Activated CD4-positive, alpha-beta memory T cell treated with anti-CD3 and anti-CD28 coated beads for 36 hours (primary cell): ENCODE results near the gene ITGA5. TPM values are rescaled to one million over a fixed set of nuclear protein-coding genes. Genes with fewer than 3 reads are reported as not detected.
A peak's percentile ranks its signal among the peaks of the same experiment; 100 is the strongest.

ENCODE experiments used
- CTCF ChIA-PET: fragments of 350-600 bp; sonication (Branson Sonifier 250); formaldehyde crosslinking; loops from one replicate; lab custom pipeline; 2021; ENCODE audit warnings: antibody characterized with exemption, inconsistent platforms; lab: Charles Lee
- POLR2A ChIA-PET: fragments of 350-600 bp; sonication (Branson Sonifier 250); formaldehyde crosslinking; loops from one replicate; lab custom pipeline; 2021; ENCODE audit warnings: antibody characterized with exemption; lab: Charles Lee
- DNase-seq: peaks from one replicate; pipeline ENCODE4 v3.0.0-alpha.2; 2020
- H3K27ac Mint-ChIP-seq: one replicate; pipeline ENCODE4 v1.8.0; 2021; ENCODE audit warnings: mixed read lengths
- H3K27me3 Mint-ChIP-seq: one replicate; pipeline ENCODE4 v1.8.0; 2021; ENCODE audit warnings: mixed read lengths
- H3K36me3 Mint-ChIP-seq: one replicate; pipeline ENCODE4 v1.8.0; 2021; ENCODE audit warnings: mixed read lengths
- H3K4me1 Mint-ChIP-seq: one replicate; pipeline ENCODE4 v1.8.0; 2021; ENCODE audit warnings: low read depth, mixed read lengths
- H3K4me3 Mint-ChIP-seq: one replicate; pipeline ENCODE4 v1.8.0; 2021; ENCODE audit warnings: mild to moderate bottlenecking, mixed read lengths
- H3K9me3 Mint-ChIP-seq: one replicate; pipeline ENCODE4 v1.8.0; 2021; ENCODE audit warnings: mixed read lengths
- intact Hi-C: fragments of 100-400 bp; cut with micrococcal nuclease; formaldehyde crosslinking; loops from one replicate; pipeline ENCODE4 v1.15.1; 2023
- total RNA-seq, 2 experiments: library from RNA; stranded (reverse); gene quantifications; one replicate each; pipeline ENCODE4 v1.2.3, GENCODE V29; 2021

The ITGA5 gene
- total RNA-seq, 2 experiments from 2014 or later, result 33.8 to 34.9 TPM

GRCh38 chr12:54409267-54409666, 9.8 kb downstream of the ITGA5 start:
- intact Hi-C loops, result no loop called here

GRCh38 chr12:54407183-54407905, 11.7 kb downstream of the ITGA5 start:
- ChIA-PET POLR2A (no interaction called here), CTCF (interaction anchor here (1.0 to 14.5 kb wide), 3 partner anchors 6 to 32 kb away, joined by 3 to 319 read pairs (median 5); no protein-coding TSS in a partner anchor)
- no peak overlapping the region for H3K4me3 Mint-ChIP-seq
- H3K4me1 Mint-ChIP-seq, result peaks cover 29% of the 10 kb centered on the region
- intact Hi-C loops, result no loop called here
- H3K9me3 Mint-ChIP-seq, result no peaks in the 10 kb centered on the region
- H3K36me3 Mint-ChIP-seq, result peaks cover 39% of the 10 kb centered on the region
- no peak overlapping the region for H3K27ac Mint-ChIP-seq
- DNase-seq, result no peak
- H3K27me3 Mint-ChIP-seq, result no peaks in the 10 kb centered on the region

More at GRCh38 chr12:54409267-54409666, 9.8 kb downstream of the ITGA5 start:
- CTCF ChIA-PET, result interaction anchor here (0.6 to 14.5 kb wide), 3 partner anchors 8 to 118 kb away, joined by 3 to 319 read pairs (median 7); no protein-coding TSS in a partner anchor
- peaks cover 48% of the 10 kb centered on the region for H3K4me1 Mint-ChIP-seq
- no peaks in the 10 kb centered on the region for H3K27me3 Mint-ChIP-seq
- peaks cover 25% of the 10 kb centered on the region for H3K36me3 Mint-ChIP-seq
- no peak overlapping the region for H3K4me3 Mint-ChIP-seq
- H3K27ac Mint-ChIP-seq, result no peak overlapping the region
- POLR2A ChIA-PET, result no interaction called here
- H3K9me3 Mint-ChIP-seq, result no peaks in the 10 kb centered on the region
- no peak for DNase-seq

DNA sequence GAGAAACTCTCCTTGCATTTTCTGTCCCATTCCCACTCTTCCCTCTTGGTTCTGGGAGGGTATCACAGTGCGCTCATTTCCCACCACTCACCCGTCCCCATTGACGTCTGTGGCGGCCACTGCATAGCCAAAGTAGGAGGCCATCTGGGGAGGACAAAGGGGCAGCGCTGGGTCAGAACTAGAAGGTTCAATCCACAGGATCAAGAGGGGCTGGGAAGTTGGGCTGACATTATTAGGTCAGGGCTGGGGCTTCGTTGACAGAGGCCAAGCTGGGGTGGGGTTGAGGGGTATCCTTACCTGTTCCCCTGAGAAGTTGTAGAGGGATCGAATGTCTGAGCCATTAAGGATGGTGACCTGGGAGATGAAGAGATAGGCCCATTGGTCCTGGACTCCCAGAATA, 13.5 kb downstream of the ITGA5 start:
- Mint-ChIP-seq H3K27me3 (no peaks in the 10 kb centered on the region), H3K9me3 (no peaks in the 10 kb centered on the region), H3K4me1 (peaks cover 14% of the 10 kb centered on the region), H3K4me3 (no peak overlapping the region), H3K27ac (peak overlapping the region; percentile 45), H3K36me3 (peaks cover 42% of the 10 kb centered on the region)
- intact Hi-C loops, result no loop called here
- no peak for DNase-seq
- ChIA-PET POLR2A (no interaction called here), CTCF (interaction anchor here (1.3 to 12.2 kb wide), 3 partner anchors 9 to 122 kb away, joined by 3 to 693 read pairs (median 319); partner anchors contain the start of gene ITGA5)

DNA sequence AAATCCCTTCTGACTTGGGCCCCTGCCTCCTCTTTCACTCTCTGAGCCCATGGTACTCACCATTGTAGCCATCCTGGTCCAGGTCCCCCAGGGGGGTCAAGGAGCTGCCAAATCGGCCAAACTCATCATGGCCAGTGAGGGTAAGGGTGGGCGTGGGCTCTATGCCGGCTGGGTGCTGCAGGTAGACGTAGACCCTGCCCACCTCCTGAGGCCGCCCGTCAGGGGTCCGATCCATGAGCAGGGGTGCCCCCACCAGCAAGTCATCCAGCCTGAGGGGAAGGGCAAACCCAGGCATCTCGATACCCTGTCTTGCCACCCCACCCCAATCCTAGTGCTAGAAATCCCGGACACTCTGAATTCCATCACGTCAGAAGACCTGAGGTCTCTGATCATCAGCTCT, 14.0 kb downstream of the ITGA5 start:
- intact Hi-C loops, result no loop called here
- H3K27ac Mint-ChIP-seq, result peak overlapping the region; percentile 45
- H3K27me3 Mint-ChIP-seq, result no peaks in the 10 kb centered on the region
- no peak for DNase-seq
- H3K36me3 Mint-ChIP-seq, result peaks cover 46% of the 10 kb centered on the region
- no peak overlapping the region for H3K4me3 Mint-ChIP-seq
- CTCF ChIA-PET, result interaction anchor here (1.3 to 12.2 kb wide), 7 partner anchors 10 to 122 kb away, joined by 3 to 693 read pairs (median 8); partner anchors contain the start of gene ITGA5
- POLR2A ChIA-PET, result no interaction called here
- H3K4me1 Mint-ChIP-seq, result peaks cover 14% of the 10 kb centered on the region
- no peaks in the 10 kb centered on the region for H3K9me3 Mint-ChIP-seq

DNA sequence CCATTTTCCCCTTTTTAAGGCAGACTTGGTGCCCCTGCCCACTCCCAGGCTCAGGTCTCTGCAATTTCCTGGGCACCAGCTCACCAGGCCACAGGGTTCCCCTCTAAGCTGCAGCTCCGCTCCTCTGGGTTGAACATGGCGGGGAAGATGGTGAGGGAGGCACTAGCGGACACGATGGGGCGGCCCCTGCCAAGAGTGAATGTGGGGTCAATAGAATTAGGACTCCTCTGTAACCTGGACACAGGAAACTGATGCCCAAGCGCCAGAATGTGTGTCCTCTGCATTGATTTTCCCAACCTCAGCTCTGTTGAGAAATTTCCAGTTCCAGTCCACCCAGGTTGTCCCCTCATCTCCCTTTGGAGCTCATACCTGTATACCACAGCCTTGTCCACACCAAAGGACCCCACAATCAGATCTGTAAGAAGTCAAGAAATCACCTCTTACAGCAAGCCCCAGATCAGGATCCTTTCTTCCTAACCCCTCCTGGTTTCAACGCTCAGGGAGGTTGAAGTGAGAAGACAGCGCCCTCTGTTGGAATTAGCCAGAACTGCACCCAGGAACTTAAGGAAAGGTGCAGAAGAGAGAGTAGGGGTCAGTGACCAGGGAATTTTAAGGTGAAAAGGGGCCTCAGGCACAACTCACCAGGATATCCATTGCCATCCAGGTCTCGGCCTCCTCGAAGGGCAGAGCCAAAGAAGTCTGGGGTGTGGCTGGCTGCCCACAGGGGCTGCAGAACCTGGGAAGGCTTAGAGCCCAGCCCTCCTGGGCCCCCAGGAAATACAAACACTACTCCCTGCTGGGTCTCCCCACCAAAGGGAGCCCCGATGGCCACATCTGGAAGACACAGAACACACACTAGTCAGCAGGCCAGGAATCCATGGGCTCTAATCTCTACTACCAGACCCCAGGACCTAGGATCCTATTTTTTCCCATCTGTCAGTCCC, 14.7 kb downstream of the ITGA5 start:
- H3K36me3 Mint-ChIP-seq, result peaks cover 51% of the 10 kb centered on the region
- H3K4me3 Mint-ChIP-seq, result no peak overlapping the region
- CTCF ChIA-PET, result interaction anchor here (0.7 to 12.2 kb wide), 17 partner anchors 8 to 192 kb away, joined by 3 to 693 read pairs (median 4); partner anchors contain the start of genes ITGA5 and NCKAP1L
- peak overlapping the region; percentile 58 for H3K27ac Mint-ChIP-seq
- peaks cover 15% of the 10 kb centered on the region for H3K4me1 Mint-ChIP-seq
- DNase-seq, result peak; percentile 72
- intact Hi-C loops, result no loop called here
- POLR2A ChIA-PET, result no interaction called here
- H3K27me3 Mint-ChIP-seq, result no peaks in the 10 kb centered on the region
- H3K9me3 Mint-ChIP-seq, result no peaks in the 10 kb centered on the region

GRCh38 chr12:54401119-54401518, 17.9 kb downstream of the ITGA5 start:
- Mint-ChIP-seq H3K4me1 (peaks cover 9% of the 10 kb centered on the region), H3K27ac (no peak overlapping the region), H3K27me3 (no peaks in the 10 kb centered on the region), H3K4me3 (no peak overlapping the region), H3K36me3 (peaks cover 55% of the 10 kb centered on the region), H3K9me3 (no peaks in the 10 kb centered on the region)
- intact Hi-C loops, result no loop called here
- POLR2A ChIA-PET, result interaction anchor here (2.6 kb wide), 1 partner anchor 38 kb away, joined by 22 read pairs; no protein-coding TSS in a partner anchor
- CTCF ChIA-PET, result interaction anchor here (1.2 to 12.2 kb wide), 11 partner anchors 9 to 127 kb away, joined by 3 to 693 read pairs (median 11); partner anchors contain the start of gene ITGA5
- DNase-seq, result no peak

- CTCF ChIA-PET, result interaction anchor here (0.6 to 12.2 kb wide), 65 partner anchors 7 to 766 kb away, joined by 3 to 693 read pairs (median 5); partner anchors contain the start of genes COPZ1, HOXC10, ITGA5 and NCKAP1L
- peaks cover 9% of the 10 kb centered on the region for H3K4me1 Mint-ChIP-seq
- H3K36me3 Mint-ChIP-seq, result peaks cover 55% of the 10 kb centered on the region
- POLR2A ChIA-PET, result interaction anchor here (0.7 to 2.6 kb wide), 6 partner anchors 8 to 102 kb away, joined by 3 to 22 read pairs (median 3); no protein-coding TSS in a partner anchor
- no peaks in the 10 kb centered on the region for H3K9me3 Mint-ChIP-seq
- H3K27ac Mint-ChIP-seq, result no peak overlapping the region
- H3K27me3 Mint-ChIP-seq, result no peaks in the 10 kb centered on the region
- intact Hi-C loops, result loop anchor here (1.0 kb wide), 1 partner anchor 40 kb away; no protein-coding TSS in a partner anchor
- DNase-seq, result peak; percentile 92
- H3K4me3 Mint-ChIP-seq, result no peak overlapping the region
Observed at GRCh38 chr12:54398995-54399793, 19.9 kb downstream of the ITGA5 start.

DNA sequence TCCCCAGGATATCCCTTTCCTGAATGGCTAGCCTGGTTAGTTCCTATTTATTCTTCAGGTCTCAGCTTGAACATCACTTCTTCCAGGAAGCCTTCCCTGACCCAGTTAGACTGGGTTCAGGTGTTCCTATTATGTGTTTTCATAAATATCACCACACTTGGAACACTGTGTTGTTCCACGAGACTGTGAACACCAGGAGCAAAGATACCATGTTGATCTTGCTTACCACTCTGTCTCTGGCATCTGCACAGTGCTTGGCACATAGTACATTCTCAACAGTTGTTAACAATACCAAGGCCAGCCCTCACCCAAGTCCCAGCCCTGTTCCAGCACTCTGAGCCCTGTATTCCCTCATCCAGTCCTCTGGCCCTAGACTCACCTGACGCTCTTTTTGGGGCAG, 20.8 kb downstream of the ITGA5 start:
- no peak for DNase-seq
- Mint-ChIP-seq H3K4me1 (peaks cover 15% of the 10 kb centered on the region), H3K9me3 (no peaks in the 10 kb centered on the region), H3K27ac (no peak overlapping the region), H3K27me3 (no peaks in the 10 kb centered on the region), H3K4me3 (no peak overlapping the region), H3K36me3 (peaks cover 45% of the 10 kb centered on the region)
- POLR2A ChIA-PET, result no interaction called here
- intact Hi-C loops, result no loop called here
- CTCF ChIA-PET, result interaction anchor here (1.5 to 12.2 kb wide), 9 partner anchors 16 to 129 kb away, joined by 3 to 693 read pairs (median 11); partner anchors contain the start of genes ITGA5 and NFE2

GRCh38 chr12:54397157-54397556, 21.9 kb downstream of the ITGA5 start:
- ChIA-PET CTCF (interaction anchor here (2.0 to 12.2 kb wide), 4 partner anchors 18 to 46 kb away, joined by 8 to 693 read pairs (median 188); partner anchors contain the start of gene ITGA5), POLR2A (interaction anchor here (0.8 kb wide), 1 partner anchor 27 kb away, joined by 3 read pairs; no protein-coding TSS in a partner anchor)
- H3K4me1 Mint-ChIP-seq, result peaks cover 18% of the 10 kb centered on the region
- peaks cover 42% of the 10 kb centered on the region for H3K36me3 Mint-ChIP-seq
- no peak for DNase-seq
- H3K4me3 Mint-ChIP-seq, result no peak overlapping the region
- H3K27me3 Mint-ChIP-seq, result no peaks in the 10 kb centered on the region
- intact Hi-C loops, result no loop called here
- H3K27ac Mint-ChIP-seq, result no peak overlapping the region
- H3K9me3 Mint-ChIP-seq, result no peaks in the 10 kb centered on the region

DNA sequence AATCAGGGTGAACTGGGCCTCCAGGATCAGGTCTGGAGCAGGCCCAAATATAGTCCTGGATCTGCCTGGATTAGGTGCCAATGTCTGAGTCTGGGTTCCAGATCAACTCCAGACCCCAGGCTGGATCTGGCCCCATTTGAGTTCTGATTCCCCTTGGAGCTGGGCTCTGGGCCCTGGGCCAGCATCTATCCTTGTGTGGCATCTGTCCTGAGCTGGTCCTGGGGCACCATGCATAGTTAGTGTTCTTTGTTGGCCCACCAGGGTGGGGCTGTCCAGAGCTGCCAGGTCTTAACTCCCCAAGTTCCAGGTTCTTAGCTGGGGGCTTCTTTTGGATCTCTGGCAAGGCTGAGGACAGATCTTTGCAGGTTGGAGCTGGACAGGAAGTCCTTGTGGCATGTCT, 23.5 kb downstream of the ITGA5 start:
- intact Hi-C loops, result no loop called here
- Mint-ChIP-seq H3K27ac (no peak overlapping the region), H3K4me3 (no peak overlapping the region), H3K27me3 (no peaks in the 10 kb centered on the region), H3K36me3 (peaks cover 35% of the 10 kb centered on the region), H3K4me1 (peaks cover 23% of the 10 kb centered on the region), H3K9me3 (no peaks in the 10 kb centered on the region)
- POLR2A ChIA-PET, result no interaction called here
- CTCF ChIA-PET, result interaction anchor here (1.3 to 12.2 kb wide), 5 partner anchors 9 to 48 kb away, joined by 4 to 693 read pairs (median 57); partner anchors contain the start of gene ITGA5
- DNase-seq, result no peak
